HEK293T (cell line): ENCODE data around the gene FFAR2.
"Not testable (repeated sequence)": the region's sequence is repeated elsewhere in the genome, so short reads cannot be mapped to it uniquely, and the experiment has no call there.

Experiments
- CTCF ChIA-PET: fragments of 350-600 bp; formaldehyde crosslinking; extraction: SDS; loops from one replicate; lab custom pipeline; 2021; ENCODE audit warnings: antibody characterized with exemption, inconsistent platforms; lab: Yijun Ruan, JAX
- POLR2A ChIA-PET: fragments of 350-600 bp; formaldehyde crosslinking; extraction: SDS; loops from one replicate; lab custom pipeline; 2020; ENCODE audit warnings: antibody characterized with exemption, inconsistent platforms; lab: Yijun Ruan, JAX
- DNase-seq: peaks from one replicate; pipeline ENCODE4 v3.0.0; 2012; ENCODE audit warnings: mixed read lengths; ENCODE audit errors: extremely low spot score
- ARNT ChIP-seq: fragments of 450-650 bp; IDR thresholded peaks from 2 replicates; pipeline ENCODE4 v1.6.1; 2017; ENCODE audit warnings: mild to moderate bottlenecking
- BHLHE40 ChIP-seq: fragments of 450-650 bp; IDR thresholded peaks from 2 replicates; pipeline ENCODE4 v1.6.1; 2016; ENCODE audit warnings: mild to moderate bottlenecking, moderate library complexity, borderline replicate concordance
- CTBP1 ChIP-seq: fragments of 450-650 bp; IDR thresholded peaks from 2 replicates; pipeline ENCODE4 v1.6.1; 2016; ENCODE audit warnings: borderline replicate concordance
- ELF4 ChIP-seq: fragments of 450-650 bp; IDR thresholded peaks from 2 replicates; pipeline ENCODE4 v1.6.1; 2017; ENCODE audit warnings: antibody characterized with exemption
- FOXA1 ChIP-seq: fragments of 450-650 bp; IDR thresholded peaks from 2 replicates; pipeline ENCODE4 v1.6.1; 2016; ENCODE audit warnings: mild to moderate bottlenecking
- FOXK2 ChIP-seq: fragments of 450-650 bp; IDR thresholded peaks from 2 replicates; pipeline ENCODE4 v1.6.1; 2016; ENCODE audit warnings: mild to moderate bottlenecking
- FOXM1 ChIP-seq: fragments of 450-650 bp; IDR thresholded peaks from 2 replicates; pipeline ENCODE4 v1.6.1; 2017; ENCODE audit warnings: mild to moderate bottlenecking, borderline replicate concordance
- HDGF ChIP-seq: fragments of 450-650 bp; IDR thresholded peaks from 2 replicates; pipeline ENCODE4 v1.6.1; 2017; ENCODE audit warnings: antibody characterized with exemption, borderline replicate concordance
- L3MBTL2 ChIP-seq: fragments of 450-650 bp; conservative IDR thresholded peaks from 2 replicates; pipeline ENCODE4 v1.6.1; 2016; ENCODE audit warnings: mild to moderate bottlenecking
- LEF1 ChIP-seq: fragments of 450-650 bp; IDR thresholded peaks from 2 replicates; pipeline ENCODE4 v1.6.1; 2017; ENCODE audit warnings: mild to moderate bottlenecking, borderline replicate concordance
- NFRKB ChIP-seq: fragments of 450-650 bp; IDR thresholded peaks from 2 replicates; pipeline ENCODE4 v1.6.1; 2016; ENCODE audit warnings: mild to moderate bottlenecking, moderate library complexity
- SP1 ChIP-seq: fragments of 450-650 bp; IDR thresholded peaks from 2 replicates; pipeline ENCODE4 v1.6.1; 2017
- SUZ12 ChIP-seq: fragments of 450-650 bp; IDR thresholded peaks from 2 replicates; pipeline ENCODE4 v1.6.1; 2016; ENCODE audit warnings: mild to moderate bottlenecking
- TARDBP ChIP-seq: fragments of 450-650 bp; IDR thresholded peaks from 2 replicates; pipeline ENCODE4 v1.6.1; 2016
- ZNF384 ChIP-seq: fragments of 450-650 bp; IDR thresholded peaks from 2 replicates; pipeline ENCODE4 v1.6.1; 2016
- TF ChIP-seq, protein P1 (sequence below): fragments of 450-650 bp; IDR thresholded peaks from 2 replicates; pipeline ENCODE4 v1.6.1; 2016

Gene FFAR2

DNA sequence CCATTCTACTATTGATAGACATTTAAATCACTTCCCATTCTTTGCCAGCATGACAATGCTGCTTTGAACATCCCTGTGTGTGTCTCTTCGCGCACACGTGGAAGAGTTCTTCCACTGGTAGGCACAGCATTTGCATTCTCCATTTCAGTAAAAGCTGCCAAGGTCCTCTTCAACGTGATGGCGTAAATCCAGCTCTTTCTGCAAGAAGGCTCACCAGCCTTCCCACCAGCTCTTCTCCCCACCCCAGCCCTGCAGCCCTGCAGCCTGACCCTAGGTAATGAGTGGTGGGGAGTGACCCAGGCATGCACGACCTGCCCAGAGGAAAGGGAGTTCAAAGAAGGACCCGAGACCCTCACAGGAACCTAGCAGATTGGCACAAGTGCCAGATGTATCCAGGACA is 31.7 kb upstream of the FFAR2 start:
- POLR2A ChIA-PET = no interaction called here
- no peak for DNase-seq
- TF ChIP-seq ZNF384 = no peak
- TF ChIP-seq FOXK2 = no peak
- TF ChIP-seq L3MBTL2 = no peak
- TF ChIP-seq ELF4 = no peak
- TF ChIP-seq CTBP1 = no peak
- no peak for TF ChIP-seq TARDBP
- TF ChIP-seq SP1 = no peak
- TF ChIP-seq LEF1 = no peak
- TF ChIP-seq NFRKB = no peak
- TF ChIP-seq FOXA1 = no peak
- TF ChIP-seq, protein P1, sequence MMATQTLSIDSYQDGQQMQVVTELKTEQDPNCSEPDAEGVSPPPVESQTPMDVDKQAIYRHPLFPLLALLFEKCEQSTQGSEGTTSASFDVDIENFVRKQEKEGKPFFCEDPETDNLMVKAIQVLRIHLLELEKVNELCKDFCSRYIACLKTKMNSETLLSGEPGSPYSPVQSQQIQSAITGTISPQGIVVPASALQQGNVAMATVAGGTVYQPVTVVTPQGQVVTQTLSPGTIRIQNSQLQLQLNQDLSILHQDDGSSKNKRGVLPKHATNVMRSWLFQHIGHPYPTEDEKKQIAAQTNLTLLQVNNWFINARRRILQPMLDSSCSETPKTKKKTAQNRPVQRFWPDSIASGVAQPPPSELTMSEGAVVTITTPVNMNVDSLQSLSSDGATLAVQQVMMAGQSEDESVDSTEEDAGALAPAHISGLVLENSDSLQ = no peak
- no peak for TF ChIP-seq HDGF
- no peak for TF ChIP-seq FOXM1
- no peak for TF ChIP-seq ARNT
- no peak for TF ChIP-seq BHLHE40
- CTCF ChIA-PET = no interaction called here

DNA sequence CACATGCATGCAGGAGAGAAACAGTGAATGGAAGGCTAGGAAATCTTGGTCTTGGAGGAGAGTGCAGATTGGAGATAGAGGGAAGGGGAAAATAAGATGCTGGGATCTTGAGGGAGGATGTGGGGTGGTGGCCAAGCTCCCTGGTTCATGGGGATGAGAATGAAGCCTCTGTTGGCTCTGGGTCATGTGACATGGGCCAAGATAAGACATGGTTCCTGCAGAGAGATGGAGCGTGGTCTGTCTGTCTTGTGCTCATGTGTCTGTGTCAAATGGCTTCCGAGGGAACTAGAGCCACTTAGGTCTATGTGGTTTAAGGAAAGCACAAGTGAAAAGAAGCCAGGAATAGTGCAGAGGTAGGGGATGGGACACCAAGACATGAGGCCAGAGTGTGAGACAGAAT is 30.8 kb upstream of the FFAR2 start:
- DNase-seq = no peak
- ChIA-PET POLR2A (no interaction called here), CTCF (interaction anchor here (0.6 kb wide), 1 partner anchor 110 kb away, joined by 3 read pairs; no protein-coding TSS in a partner anchor)
- TF ChIP-seq NFRKB (no peak), BHLHE40 (no peak), ELF4 (no peak), TARDBP (no peak), FOXM1 (no peak), CTBP1 (no peak), SP1 (no peak), FOXK2 (no peak), L3MBTL2 (no peak), FOXA1 (no peak), ARNT (no peak), ZNF384 (no peak), LEF1 (no peak), HDGF (no peak), SUZ12 (no peak)
- TF ChIP-seq, protein P1 = no peak

DNA sequence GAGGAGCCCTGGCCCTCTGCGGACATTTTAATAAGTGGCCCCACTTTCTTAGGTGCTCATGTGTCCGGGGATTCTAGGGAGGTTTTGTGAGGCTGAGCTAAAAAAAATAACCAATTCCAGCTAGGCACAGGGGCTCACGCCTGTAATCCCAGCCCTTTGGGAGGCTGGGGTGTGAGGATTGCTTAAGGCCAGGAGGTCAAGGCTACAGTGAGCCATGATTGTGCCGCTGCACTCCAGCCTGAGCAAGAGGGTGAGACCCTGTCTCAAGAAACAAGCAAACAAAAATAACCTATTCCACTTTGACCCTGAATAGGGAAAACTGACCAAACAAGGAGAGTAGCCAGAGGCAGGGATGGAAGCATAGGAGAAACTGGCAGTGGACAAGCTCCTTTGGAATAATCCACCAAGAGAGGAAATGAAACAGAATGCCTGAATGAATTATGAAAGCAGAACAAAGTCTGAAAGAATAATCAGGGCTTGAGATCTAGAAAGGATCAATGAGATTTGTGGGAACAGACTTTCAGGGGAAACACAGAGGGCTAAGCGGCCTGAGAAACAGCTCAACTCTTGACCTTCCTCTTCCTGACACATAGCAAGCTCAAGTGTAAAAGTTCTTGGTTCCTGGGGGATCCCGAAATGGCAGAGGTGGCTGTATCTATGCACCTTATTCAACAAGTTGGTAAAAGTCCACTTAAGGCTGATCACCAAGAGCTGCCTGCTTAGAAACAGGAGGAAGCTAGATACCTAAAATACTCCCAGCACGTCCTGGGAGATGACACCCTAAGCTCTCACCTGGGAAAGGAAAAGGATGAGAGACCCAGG is 30.1 kb upstream of the FFAR2 start:
- POLR2A ChIA-PET = no interaction called here
- DNase-seq = no peak
- CTCF ChIA-PET = interaction anchor here (0.6 kb wide), 1 partner anchor 110 kb away, joined by 3 read pairs; no protein-coding TSS in a partner anchor
- TF ChIP-seq FOXK2 (no peak), SUZ12 (no peak), FOXM1 (no peak), ZNF384 (no peak), HDGF (no peak), SP1 (no peak), L3MBTL2 (no peak), CTBP1 (no peak), ARNT (no peak), BHLHE40 (no peak)
- TF ChIP-seq, protein P1 = no peak

DNA sequence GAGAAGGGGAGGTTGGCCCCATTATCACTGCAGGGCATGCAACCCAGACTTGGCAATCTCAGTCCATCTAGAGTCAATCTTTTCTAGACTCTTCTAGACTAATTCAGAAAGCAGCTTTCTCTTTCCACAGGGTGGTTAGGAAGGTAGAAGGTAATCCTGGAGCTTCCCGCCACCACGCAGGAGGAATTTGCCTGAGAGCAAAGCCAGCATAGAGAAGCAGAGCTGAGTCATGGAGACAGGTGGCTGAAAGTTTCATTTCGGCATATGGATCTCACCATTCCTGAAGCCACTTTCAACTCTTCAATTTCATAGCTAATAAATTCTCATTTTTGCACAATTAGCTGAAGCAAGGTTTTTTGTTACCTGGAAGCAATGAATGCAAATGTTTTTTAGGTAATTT is 29.0 kb upstream of the FFAR2 start:
- POLR2A ChIA-PET = no interaction called here
- CTCF ChIA-PET = no interaction called here
- TF ChIP-seq SUZ12 (no peak), ARNT (no peak), FOXM1 (no peak), FOXA1 (no peak), HDGF (no peak)
- no peak for DNase-seq

DNA sequence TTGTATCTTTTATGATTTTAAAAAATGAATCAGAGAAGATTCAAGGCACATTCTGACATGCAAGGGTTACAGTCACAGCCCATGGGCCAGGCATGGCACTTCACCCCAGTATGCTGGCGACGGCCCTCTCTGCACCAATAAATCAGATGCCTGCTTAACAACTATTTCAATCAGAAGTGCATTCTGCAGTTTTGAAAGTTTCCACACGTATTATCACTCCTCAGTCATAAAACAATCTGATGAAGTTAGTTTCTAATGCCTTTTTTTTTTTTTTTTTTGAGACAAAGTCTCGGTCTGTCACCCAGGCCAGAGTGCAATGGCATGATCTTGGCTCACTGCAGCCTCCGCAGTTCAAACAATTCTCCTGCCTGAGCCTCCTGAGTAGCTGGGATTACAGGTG is 28.3 kb upstream of the FFAR2 start:
- CTCF ChIA-PET = no interaction called here
- no peak for DNase-seq
- no peak for TF ChIP-seq L3MBTL2
- POLR2A ChIA-PET = no interaction called here

DNA sequence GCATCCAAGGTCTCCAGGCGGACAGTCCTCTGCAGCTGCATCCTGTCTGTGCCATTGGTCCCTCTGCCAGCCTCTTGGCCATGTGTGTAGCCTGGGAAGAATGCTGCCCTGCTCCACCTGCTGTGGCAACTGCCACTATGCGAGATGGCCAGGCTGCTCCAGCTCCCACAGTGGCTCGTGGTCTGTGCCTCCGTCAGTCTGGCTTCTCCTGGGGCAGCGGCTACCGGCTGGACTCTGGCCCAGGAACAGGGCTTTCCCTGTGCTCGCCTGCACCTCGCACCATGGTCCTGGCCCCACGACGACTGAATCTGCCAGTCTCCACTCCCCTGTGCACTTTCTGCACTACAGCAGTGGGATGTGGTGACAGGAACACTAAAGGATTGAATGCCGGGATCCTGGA is 26.7 kb upstream of the FFAR2 start:
- TF ChIP-seq FOXK2 (no peak), FOXM1 (no peak), NFRKB (no peak), FOXA1 (no peak), ELF4 (no peak), TARDBP (no peak), BHLHE40 (no peak), SP1 (no peak), ARNT (no peak), HDGF (no peak), ZNF384 (no peak), SUZ12 (no peak), L3MBTL2 (no peak), LEF1 (no peak)
- TF ChIP-seq, protein P1 = no peak
- CTCF ChIA-PET = no interaction called here
- DNase-seq = no peak
- POLR2A ChIA-PET = no interaction called here

DNA sequence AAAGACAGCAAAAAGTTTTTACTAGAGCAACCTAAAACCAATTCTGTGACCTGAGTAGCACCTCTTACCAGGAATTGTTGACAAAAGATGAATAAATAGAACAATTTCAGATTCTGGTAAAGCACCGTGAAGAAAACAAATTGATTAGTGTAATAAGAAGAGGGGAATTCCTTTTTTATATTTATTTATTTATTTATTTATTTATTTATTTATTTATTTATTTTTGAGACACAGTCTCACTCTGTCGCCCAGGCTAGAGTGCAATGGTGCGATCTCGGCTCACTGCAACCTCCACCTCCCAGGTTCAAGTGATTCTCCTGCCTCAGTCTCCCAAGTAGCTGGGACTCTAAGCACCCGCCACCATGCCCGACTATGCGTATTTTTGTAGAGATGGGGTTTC is 24.7 kb upstream of the FFAR2 start:
- POLR2A ChIA-PET, DNase-seq, CTCF ChIA-PET: not testable (repeated sequence)
